ENCODE data around the gene SF3B1. TPM values are rescaled to one million over a fixed set of nuclear protein-coding genes. Genes with fewer than 3 reads are reported as not detected.
"Not testable (repeated sequence)": the region's sequence is repeated elsewhere in the genome, so short reads cannot be mapped to it uniquely, and the experiment has no call there.

SF3B1 gene
- total RNA-seq, 1 donor from 2014 or later, result 252 TPM

- intact Hi-C loops (cut with DNase I), result no loop called here
- ATAC-seq (no peak), DNase-seq (no peak)
- H3K27me3 ChIP-seq, result no peaks in the 10 kb centered on the region
- no peak overlapping the region for H3K4me3 ChIP-seq
- H3K27ac ChIP-seq, result no peak overlapping the region
- no peaks in the 10 kb centered on the region for H3K36me3 ChIP-seq
- no peaks in the 10 kb centered on the region for H3K9me3 ChIP-seq
- H3K4me1 ChIP-seq, result peaks cover 7% of the 10 kb centered on the region
- TF ChIP-seq CTCF (IDR thresholded peaks at IDR 0.05), result no peak
Measured at GRCh38 chr2:197445746-197446145, 10.9 kb upstream of the SF3B1 start.

- H3K27ac ChIP-seq, result peak overlapping the region; percentile 24
- no peak overlapping the region for H3K4me3 ChIP-seq
- intact Hi-C loops (cut with DNase I), result no loop called here
- H3K36me3 ChIP-seq, result no peaks in the 10 kb centered on the region
- peak; percentile 87 for ATAC-seq
- TF ChIP-seq CTCF (IDR thresholded peaks at IDR 0.05), result no peak
- H3K9me3 ChIP-seq, result no peaks in the 10 kb centered on the region
- H3K4me1 ChIP-seq, result peaks cover 7% of the 10 kb centered on the region
- no peaks in the 10 kb centered on the region for H3K27me3 ChIP-seq
- no peak for DNase-seq
Measured at GRCh38 chr2:197442857-197443256, 8.0 kb upstream of the SF3B1 start.

DNA sequence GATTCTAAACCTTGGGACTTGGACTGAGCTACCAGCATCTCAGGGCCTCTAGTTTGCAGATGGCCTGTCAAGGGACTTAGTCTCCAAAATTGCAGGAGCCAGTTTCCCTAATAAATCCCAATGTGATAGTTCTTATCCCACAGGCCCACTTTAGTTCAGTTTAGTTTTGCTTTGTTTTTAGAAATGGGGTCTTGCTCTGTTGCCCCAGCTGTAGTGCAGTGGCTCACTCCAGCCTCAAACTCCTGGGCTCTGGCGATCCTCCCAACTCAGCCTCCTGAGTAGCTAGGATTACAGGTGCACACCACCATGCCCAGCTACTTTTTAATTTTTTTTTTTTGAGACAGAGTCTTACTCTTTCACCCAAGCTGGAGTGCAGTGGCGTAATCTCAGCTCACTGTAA, 2.6 kb upstream of the SF3B1 start:
- Histone ChIP-seq H3K4me3 (no peak overlapping the region), H3K4me1 (peaks cover 17% of the 10 kb centered on the region), H3K27me3 (no peaks in the 10 kb centered on the region), H3K27ac (no peak overlapping the region), H3K36me3 (no peaks in the 10 kb centered on the region), H3K9me3 (no peaks in the 10 kb centered on the region)
- no peak for ATAC-seq
- DNase-seq, result no peak
- intact Hi-C loops (cut with DNase I), result no loop called here
- TF ChIP-seq CTCF (IDR thresholded peaks at IDR 0.05), result no peak

DNA sequence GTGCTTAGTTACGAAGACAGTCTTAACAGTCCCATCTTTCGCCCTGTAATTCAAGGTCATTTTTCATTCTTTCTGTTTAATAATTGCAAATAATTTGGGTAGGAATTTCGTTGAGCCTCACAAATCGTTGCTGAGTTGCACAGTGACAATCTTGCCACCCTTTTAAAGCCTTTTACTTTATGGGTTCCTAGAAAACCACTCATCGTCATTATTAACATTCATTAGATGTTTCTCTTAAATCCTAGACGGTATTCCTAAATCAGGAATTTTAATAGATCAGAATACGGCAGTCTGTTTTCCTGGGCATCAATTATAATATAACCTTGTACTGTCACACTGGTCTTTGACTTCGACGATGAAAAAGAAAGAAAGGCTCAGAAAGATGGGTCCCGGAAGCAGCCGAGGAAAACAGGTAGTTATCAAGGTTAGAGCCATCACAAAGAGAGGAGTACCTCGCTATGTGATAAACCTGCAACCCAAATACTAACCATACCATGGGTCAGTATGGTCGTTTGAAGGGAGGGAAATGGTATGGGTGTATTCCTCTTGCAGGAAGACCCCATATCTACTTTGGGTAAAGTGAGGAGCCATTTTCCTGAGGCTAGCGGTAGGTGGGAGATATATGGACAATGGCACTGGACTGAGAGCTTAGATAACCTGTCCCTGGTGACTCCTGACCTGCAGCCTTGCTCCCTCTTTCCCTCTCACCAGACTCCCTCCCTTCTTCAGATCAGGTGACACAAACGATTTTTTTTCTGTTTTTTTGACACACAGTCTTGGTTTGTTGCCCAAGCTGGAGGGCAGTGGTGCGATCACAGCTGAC, 981 bp upstream of the SF3B1 start:
- no peaks in the 10 kb centered on the region for H3K9me3 ChIP-seq
- intact Hi-C loops (cut with DNase I), result no loop called here
- ATAC-seq (no peak), DNase-seq (no peak)
- no peak for TF ChIP-seq CTCF (IDR thresholded peaks at IDR 0.05)
- H3K4me3 ChIP-seq, result peak overlapping the region; percentile 74
- H3K4me1 ChIP-seq, result peaks cover 33% of the 10 kb centered on the region
- no peaks in the 10 kb centered on the region for H3K27me3 ChIP-seq
- H3K36me3 ChIP-seq, result no peaks in the 10 kb centered on the region
- H3K27ac ChIP-seq, result peak overlapping the region; percentile 96

DNA sequence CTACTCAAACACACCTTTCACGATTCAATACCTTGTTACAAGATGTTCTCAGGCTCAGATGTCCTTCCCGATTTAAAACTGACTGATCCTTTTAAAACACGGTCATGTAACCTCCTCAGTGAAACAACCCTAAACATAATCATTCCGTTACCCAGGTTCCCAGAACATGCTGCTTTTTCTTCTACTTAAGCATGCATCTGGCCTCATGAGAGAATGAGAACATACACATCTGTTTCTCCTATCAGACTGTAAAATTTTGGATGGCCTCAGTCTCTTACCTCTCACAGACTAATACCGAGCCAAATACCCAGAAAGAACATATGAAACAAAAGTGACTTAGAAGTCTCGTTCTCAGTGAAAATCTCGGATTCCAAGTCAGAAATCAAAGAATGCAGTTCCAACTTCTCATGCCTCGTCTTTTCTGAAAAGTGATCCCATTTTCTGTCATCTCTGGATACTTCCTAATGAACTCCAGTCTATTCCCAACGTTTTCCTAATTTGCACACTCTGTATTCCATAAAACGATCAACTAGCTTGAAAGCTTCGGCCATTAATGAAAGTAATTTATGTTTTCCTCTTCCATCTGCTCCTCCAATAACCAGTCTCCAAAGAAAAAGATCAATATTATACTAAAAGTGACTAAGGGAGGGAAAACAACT, 919 bp downstream of the SF3B1 start:
- peak overlapping the region; percentile 96 for H3K27ac ChIP-seq
- ATAC-seq, result no peak

DNA sequence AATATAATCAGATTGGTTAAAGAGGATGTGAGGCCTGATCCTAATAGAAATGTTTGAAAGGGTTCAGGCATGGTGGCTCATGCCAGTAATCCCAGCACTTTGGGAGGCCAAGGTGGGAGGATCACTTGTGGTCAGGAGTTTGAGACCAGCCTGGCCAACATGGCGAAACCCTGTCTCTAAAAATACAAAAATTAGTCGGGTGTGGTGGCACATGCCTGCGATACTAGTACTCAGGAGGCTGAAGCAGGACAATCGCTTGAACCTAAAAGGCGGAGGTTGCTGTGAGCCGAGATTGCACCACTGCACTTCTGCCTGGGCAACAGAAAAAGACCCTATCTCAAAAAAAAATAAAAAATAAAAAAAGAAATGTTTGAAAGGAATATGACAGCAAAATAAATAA, 2.3 kb downstream of the SF3B1 start:
- intact Hi-C loops (cut with DNase I); DNase-seq; H3K27me3 ChIP-seq; H3K9me3 ChIP-seq; H3K36me3 ChIP-seq; H3K27ac ChIP-seq; ATAC-seq: not testable (repeated sequence)
- Histone ChIP-seq H3K4me1 (peaks cover 54% of the 10 kb centered on the region), H3K4me3 (peak overlapping the region; percentile 74)

More for the DNA sequence above, 919 bp downstream of the SF3B1 start:
- DNase-seq, result no peak
- H3K27me3 ChIP-seq, result no peaks in the 10 kb centered on the region
- intact Hi-C loops (cut with DNase I), result no loop called here
- TF ChIP-seq CTCF (IDR thresholded peaks at IDR 0.05), result no peak
- peaks cover 45% of the 10 kb centered on the region for H3K4me1 ChIP-seq
- no peaks in the 10 kb centered on the region for H3K9me3 ChIP-seq
- no peaks in the 10 kb centered on the region for H3K36me3 ChIP-seq
- H3K4me3 ChIP-seq, result peak overlapping the region; percentile 74
